HepG2 (cell line): ENCODE measurements around the gene NOP14. TPM values are rescaled to one million over a fixed set of nuclear protein-coding genes. Genes with fewer than 3 reads are reported as not detected.

Experiments
- AHDC1 ChIP-seq: sonication (generic); formaldehyde crosslinking; IDR thresholded peaks from 2 replicates; pipeline ENCODE4 v1.5.1; 2020; ENCODE audit warnings: mild to moderate bottlenecking, missing genetic modification reagents, borderline replicate concordance
- AKNA ChIP-seq: sonication (generic); formaldehyde crosslinking; IDR thresholded peaks from 2 replicates; pipeline ENCODE4 v1.4.0; 2020; ENCODE audit warnings: missing genetic modification reagents, borderline replicate concordance
- BORCS8-MEF2B ChIP-seq: sonication (generic); formaldehyde crosslinking; IDR thresholded peaks from 2 replicates; pipeline ENCODE4 v1.8.0; 2022; ENCODE audit warnings: mild to moderate bottlenecking, missing genetic modification reagents
- DDIT3 ChIP-seq: sonication (generic); formaldehyde crosslinking; IDR thresholded peaks from 2 replicates; pipeline ENCODE4 v1.4.0; 2020; ENCODE audit warnings: mild to moderate bottlenecking, missing genetic modification reagents
- HNRNPL ChIP-seq: fragments of 200-400 bp; formaldehyde crosslinking; IDR thresholded peaks from 2 replicates; pipeline ENCODE4 v1.6.1; 2017; ENCODE audit warnings: mild to moderate bottlenecking, low read depth, low read length
- PHF20 ChIP-seq: sonication (generic); formaldehyde crosslinking; IDR thresholded peaks from 2 replicates; pipeline ENCODE4 v1.5.0; 2020; ENCODE audit warnings: mild to moderate bottlenecking, missing genetic modification reagents
- RNF219 ChIP-seq: sonication (generic); formaldehyde crosslinking; IDR thresholded peaks from 2 replicates; pipeline ENCODE4 v1.5.0; 2020; ENCODE audit warnings: mild to moderate bottlenecking, missing genetic modification reagents
- SALL2 ChIP-seq: sonication (generic); formaldehyde crosslinking; IDR thresholded peaks from 2 replicates; pipeline ENCODE4 v1.8.1; 2023; ENCODE audit warnings: mild to moderate bottlenecking, missing genetic modification reagents, inconsistent platforms
- SRSF1 ChIP-seq: fragments of 200-400 bp; formaldehyde crosslinking; optimal IDR thresholded peaks from 2 replicates; pipeline ENCODE3; 2017; ENCODE audit warnings: mild to moderate bottlenecking, low read depth, low read length, moderate library complexity
- TBP ChIP-seq: sonication (generic); formaldehyde crosslinking; IDR thresholded peaks from 2 replicates; pipeline ENCODE4 v1.5.0; 2020; ENCODE audit warnings: missing genetic modification reagents
- ZNF577 ChIP-seq: sonication (generic); formaldehyde crosslinking; IDR thresholded peaks from 2 replicates; pipeline ENCODE4 v1.4.0; 2020; ENCODE audit warnings: mild to moderate bottlenecking, low read depth, missing genetic modification reagents, borderline replicate concordance
- ZNF816 ChIP-seq: sonication (generic); formaldehyde crosslinking; IDR thresholded peaks from 2 replicates; pipeline ENCODE4 v1.8.0; 2022; ENCODE audit warnings: missing genetic modification reagents, mild to moderate bottlenecking, borderline replicate concordance
- polyA plus RNA-seq, 8 experiments: library from polyadenylated mRNA; depleted of rRNA in 3 of 8; stranded (reverse) in 7 of 8; unstranded in 1 of 8; fragments of >200 nt; fragmentation: Illumina TruSeq in 4 of 8; extraction: Trizol in 4 of 8; gene quantifications; 2 replicates each; pipeline versions ENCODE4 v1.2.1 to v1.2.3, GENCODE V29; 2011 to 2016; ENCODE audit warnings: low read depth in 4 of 8, missing spikeins in 1 of 8, mixed read lengths in 1 of 8; ENCODE audit not compliant: insufficient read depth in 1 of 8
- total RNA-seq, 5 experiments: library from RNA; depleted of rRNA; stranded (reverse); fragments of >200 nt; fragmentation: Illumina TruSeq; extraction: Trizol; gene quantifications; 2 replicates each; pipeline ENCODE4 v1.2.3, GENCODE V29; 2016; ENCODE audit warnings: low read depth in 1 of 5

The NOP14 gene
- total and polyA plus RNA-seq, 2 of the 13 experiments (the other 11 are each of a cell fraction or from before 2014, with no cell fraction given) = 6.9 to 47.9 TPM

GRCh38 chr4:2963175-2963965 lies at the start of gene NOP14, which contains the start of gene GRK4 (continued):
- no peak for TF ChIP-seq SRSF1
- TF ChIP-seq AKNA (CRISPR knock-in tag) = no peak
- TF ChIP-seq ZNF816 (CRISPR knock-in tag) = no peak
- no peak for TF ChIP-seq HNRNPL
- no peak for TF ChIP-seq RNF219 (CRISPR knock-in tag)
- TF ChIP-seq SALL2 (CRISPR knock-in tag) = no peak; the same call in 1 of the 2 replicates
- no peak for TF ChIP-seq AHDC1 (CRISPR knock-in tag)
- TF ChIP-seq BORCS8-MEF2B = peak; percentile 99
- peak; percentile 64 for TF ChIP-seq PHF20 (CRISPR knock-in tag)
- no peak for TF ChIP-seq ZNF577 (CRISPR knock-in tag)
- TF ChIP-seq TBP (CRISPR knock-in tag) = peak; percentile 91; the same call in 1 of the 2 replicates
- TF ChIP-seq DDIT3 (CRISPR knock-in tag) = no peak
